GM12874 (cell line): Measurements from ENCODE around the gene SYTL3.

Experiments used
- CTCF ChIP-seq: IDR thresholded peaks from 2 replicates; pipeline ENCODE4 v1.5.1; 2011; ENCODE audit warnings: low read depth, mild to moderate bottlenecking, control low read depth, low read length, moderate library complexity; ENCODE audit not compliant: insufficient read depth

Gene SYTL3

GRCh38 chr6:158807515-158808441 is 157.9 kb downstream of the SYTL3 start:
- no peak for TF ChIP-seq CTCF

- no peak for TF ChIP-seq CTCF
Observed at GRCh38 chr6:158808442-158808833, 158.6 kb downstream of the SYTL3 start.

- TF ChIP-seq CTCF, result no peak
Observed at GRCh38 chr6:158808941-158809678, 159.3 kb downstream of the SYTL3 start.

- TF ChIP-seq CTCF, result no peak
Observed at GRCh38 chr6:158810155-158811095, 160.6 kb downstream of the SYTL3 start.

- no peak for TF ChIP-seq CTCF
Observed at GRCh38 chr6:158812611-158813010, 162.8 kb downstream of the SYTL3 start.

GRCh38 chr6:158813032-158813431 is 163.2 kb downstream of the SYTL3 start:
- TF ChIP-seq CTCF, result no peak
